Stimulated activated CD4-positive, alpha-beta T cell treated with anti-CD3 and anti-CD28 coated beads, Interleukin-1b, Interleukin-23, amount 100 ng/mL, for 24 hours (primary cell): ENCODE data around the gene ERMN.
"Not testable (repeated sequence)": the region's sequence is repeated elsewhere in the genome, so short reads cannot be mapped to it uniquely, and the experiment has no call there.

ENCODE experiments used
- DNase-seq, 4 experiments: peaks; one replicate each; pipeline ENCODE4 v3.0.0-alpha.2; 2020; ENCODE audit warnings: low read depth in 4 of 4, low spot score in 1 of 4

The ERMN gene

GRCh38 chr2:157301307-157301706, 24.3 kb downstream of the ERMN start:
- no peak for DNase-seq

GRCh38 chr2:157296958-157297357, 28.7 kb downstream of the ERMN start:
- no peak for DNase-seq

- DNase-seq, result no peak
Observed at GRCh38 chr2:157296490-157296889, 29.1 kb downstream of the ERMN start.

- no peak for DNase-seq
Observed at GRCh38 chr2:157292853-157293252, 32.8 kb downstream of the ERMN start.

GRCh38 chr2:157291018-157291417, 34.6 kb downstream of the ERMN start:
- no peak for DNase-seq

GRCh38 chr2:157290525-157290924, 35.1 kb downstream of the ERMN start:
- DNase-seq, result no peak

GRCh38 chr2:157287160-157287559, 38.5 kb downstream of the ERMN start:
- DNase-seq, result no peak

- DNase-seq, result no peak
Observed at GRCh38 chr2:157283468-157283867, 42.2 kb downstream of the ERMN start.

- DNase-seq, result no peak
Observed at GRCh38 chr2:157281316-157281715, 44.3 kb downstream of the ERMN start.

- DNase-seq, result not testable (repeated sequence)
Observed at GRCh38 chr2:157279311-157279710, 46.3 kb downstream of the ERMN start.

GRCh38 chr2:157271590-157272203, 53.9 kb downstream of the ERMN start:
- DNase-seq, result no peak

- no peak for DNase-seq
Observed at GRCh38 chr2:157269922-157270321, 55.7 kb downstream of the ERMN start.

- DNase-seq, result no peak
Observed at GRCh38 chr2:157269060-157269459, 56.6 kb downstream of the ERMN start.
